Measurements from ENCODE around the gene VPS37D.

DNA sequence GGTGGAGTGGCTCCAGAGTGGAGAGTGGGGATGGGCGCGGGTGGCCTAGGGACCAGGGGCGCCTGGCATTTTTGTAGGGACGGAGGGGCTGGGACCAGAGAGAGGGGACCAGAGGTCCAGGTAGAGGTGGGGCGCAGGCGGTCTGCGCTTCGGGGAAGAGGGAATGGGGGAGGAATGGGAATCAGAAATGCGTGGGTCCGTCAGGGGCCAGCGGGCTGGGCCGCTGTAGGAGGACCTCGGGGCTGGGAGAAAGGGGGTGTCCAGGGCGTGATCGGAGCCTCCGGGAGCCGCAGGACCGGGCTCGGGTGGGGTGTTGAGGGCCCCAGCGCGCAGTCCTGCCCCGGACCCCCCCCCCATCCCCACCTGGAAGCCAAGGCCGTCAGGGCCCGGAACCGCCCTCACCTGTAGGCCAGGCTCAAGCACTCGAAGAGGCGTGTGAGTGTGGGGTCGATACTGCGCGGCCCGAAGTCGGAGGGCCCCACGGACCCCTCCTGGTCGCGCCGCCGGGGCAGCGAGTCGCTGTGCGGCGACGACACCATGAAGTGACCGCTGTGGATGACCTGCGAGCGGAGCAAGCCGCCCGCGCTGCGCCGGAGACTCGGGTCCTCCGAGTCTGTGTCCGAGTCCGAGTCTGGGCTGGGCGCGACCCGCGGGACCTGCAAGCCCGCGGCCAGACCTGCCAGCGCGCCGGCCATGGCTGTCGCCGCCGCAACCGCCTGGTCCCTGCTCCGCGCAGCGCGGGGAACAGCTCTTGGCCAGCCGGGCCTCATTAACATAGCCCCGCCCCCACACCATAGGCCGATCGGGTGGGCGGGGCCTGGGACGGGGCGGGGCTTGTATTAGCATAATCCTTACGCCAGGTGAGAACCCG, 43.6 kb upstream of the VPS37D start, which contains the start of gene MLXIPL:
- TF ChIP-seq, protein P1, sequence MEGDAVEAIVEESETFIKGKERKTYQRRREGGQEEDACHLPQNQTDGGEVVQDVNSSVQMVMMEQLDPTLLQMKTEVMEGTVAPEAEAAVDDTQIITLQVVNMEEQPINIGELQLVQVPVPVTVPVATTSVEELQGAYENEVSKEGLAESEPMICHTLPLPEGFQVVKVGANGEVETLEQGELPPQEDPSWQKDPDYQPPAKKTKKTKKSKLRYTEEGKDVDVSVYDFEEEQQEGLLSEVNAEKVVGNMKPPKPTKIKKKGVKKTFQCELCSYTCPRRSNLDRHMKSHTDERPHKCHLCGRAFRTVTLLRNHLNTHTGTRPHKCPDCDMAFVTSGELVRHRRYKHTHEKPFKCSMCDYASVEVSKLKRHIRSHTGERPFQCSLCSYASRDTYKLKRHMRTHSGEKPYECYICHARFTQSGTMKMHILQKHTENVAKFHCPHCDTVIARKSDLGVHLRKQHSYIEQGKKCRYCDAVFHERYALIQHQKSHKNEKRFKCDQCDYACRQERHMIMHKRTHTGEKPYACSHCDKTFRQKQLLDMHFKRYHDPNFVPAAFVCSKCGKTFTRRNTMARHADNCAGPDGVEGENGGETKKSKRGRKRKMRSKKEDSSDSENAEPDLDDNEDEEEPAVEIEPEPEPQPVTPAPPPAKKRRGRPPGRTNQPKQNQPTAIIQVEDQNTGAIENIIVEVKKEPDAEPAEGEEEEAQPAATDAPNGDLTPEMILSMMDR (IDR thresholded peaks at IDR 0.05; ENCODE audit: insufficient read depth, low read length, poor library complexity, severe bottlenecking): no peak
- TF ChIP-seq EZH2phosphoT487 (conservative IDR thresholded peaks at IDR 0.05; ENCODE audit: low read length): no peak

Data from SU-DHL-6 (cell line).